ENCODE results near the gene SLC16A11.

- TF ChIP-seq ZFP3 (CRISPR knock-in tag; IDR thresholded peaks at IDR 0.05) (no peak), ZNF70 (CRISPR knock-in tag; IDR thresholded peaks at IDR 0.05) (no peak), BACH2 (CRISPR knock-in tag; IDR thresholded peaks at IDR 0.05; ENCODE audit: borderline replicate concordance) (no peak), ZFP30 (CRISPR knock-in tag; IDR thresholded peaks at IDR 0.05) (no peak), CREB5 (CRISPR knock-in tag; IDR thresholded peaks at IDR 0.05; ENCODE audit: low read depth) (no peak)
Measured at GRCh38 chr17:7026471-7027115, 17.3 kb downstream of the SLC16A11 start.
